ENCODE data around the gene PIM1. TPM values are rescaled to one million over a fixed set of nuclear protein-coding genes. Genes with fewer than 3 reads are reported as not detected.

Gene PIM1
- total and polyA plus RNA-seq, 9 of the 15 experiments (the other 6 are each of a cell fraction or from before 2014, with no cell fraction given) = 19.0 to 789 (median 212) TPM

- TF ChIP-seq PKNOX1 (IDR thresholded peaks at IDR 0.05) = no peak
- TF ChIP-seq AFF1 (IDR thresholded peaks at IDR 0.05; ENCODE audit: low read depth in 1 of 2, partially characterized antibody in 2 of 2) = peak in 1 of 2 experiments; percentile 66
- no peak for TF ChIP-seq RBM22 (IDR thresholded peaks at IDR 0.05; ENCODE audit: low read depth, low read length, poor library complexity, severe bottlenecking)
- TF ChIP-seq HOXB6 (CRISPR knock-in tag; IDR thresholded peaks at IDR 0.05; ENCODE audit: borderline replicate concordance) = no peak
- no peak for TF ChIP-seq NFXL1 (CRISPR knock-in tag; IDR thresholded peaks at IDR 0.05)
- no peak for TF ChIP-seq TEAD2 (tag; IDR thresholded peaks at IDR 0.05)
- TF ChIP-seq NFIC (IDR thresholded peaks at IDR 0.05) = no peak; the same call in 1 of the 2 replicates
- TF ChIP-seq NCOA1 (IDR thresholded peaks at IDR 0.05; ENCODE audit: low read depth) = no peak
- no peak for TF ChIP-seq E2F4 (CRISPR knock-in tag; IDR thresholded peaks at IDR 0.05; ENCODE audit: low read depth)
- no peak for TF ChIP-seq HDAC6 (IDR thresholded peaks at IDR 0.05; ENCODE audit: low read depth, low read length)
- peak; percentile 1; the same call in 1 of the 2 replicates for TF ChIP-seq MAFF (IDR thresholded peaks at IDR 0.05; ENCODE audit: low read length)
- no peak for TF ChIP-seq HNRNPL (IDR thresholded peaks at IDR 0.05; ENCODE audit: low read depth, low read length)
- 0 out of 2 replicates have a peak, but pooled peaks have one; percentile 46 for TF ChIP-seq E2F1 (CRISPR knock-in tag; IDR thresholded peaks at IDR 0.05)
- TF ChIP-seq SOX6 (IDR thresholded peaks at IDR 0.05) = no peak
- TF ChIP-seq ZNF431 (CRISPR knock-in tag; IDR thresholded peaks at IDR 0.05) = no peak
- TF ChIP-seq RFX7 (CRISPR knock-in tag; IDR thresholded peaks at IDR 0.05) = no peak
- no peak for TF ChIP-seq LCOR (CRISPR knock-in tag; IDR thresholded peaks at IDR 0.05)
- TF ChIP-seq DEAF1 (CRISPR knock-in tag; IDR thresholded peaks at IDR 0.05) = no peak
- no peak for TF ChIP-seq TFAM (CRISPR knock-in tag; conservative IDR thresholded peaks at IDR 0.05)
- no peak for TF ChIP-seq ZNF384 (IDR thresholded peaks at IDR 0.05; ENCODE audit: low read depth, low read length)
These were observed 4.8 kb downstream of the PIM1 start (continued) for GRCh38 chr6:37174515-37175331.
